Dermis microvascular lymphatic vessel endothelial cell (primary cell): Measurements from ENCODE around the gene HAT1. TPM values are rescaled to one million over a fixed set of nuclear protein-coding genes. Genes with fewer than 3 reads are reported as not detected.

Source experiments
- DNase-seq, 2 donors: peaks; one replicate each; pipeline versions ENCODE4 v3.0.0 to v3.0.0-alpha.2; 2010; ENCODE audit warnings: low read depth in 2 of 2
- total RNA-seq: library from RNA; depleted of rRNA; stranded (reverse); fragments of >200 nt; gene quantifications from 2 replicates; pipeline ENCODE4 v1.2.1, GENCODE V29; 2014

HAT1 gene
- total RNA-seq, 1 donor from 2014 or later, result 28.8 TPM

GRCh38 chr2:171919453-171919852 is 2.8 kb upstream of the HAT1 start:
- no peak for DNase-seq

GRCh38 chr2:171921970-171922229 is 361 bp upstream of the HAT1 start:
- DNase-seq, result no peak

GRCh38 chr2:171923206-171923605 is 945 bp downstream of the HAT1 start:
- DNase-seq, result peak in 1 of 2 donors; percentile 22

GRCh38 chr2:171924170-171924942 is 2.1 kb downstream of the HAT1 start:
- no peak for DNase-seq

GRCh38 chr2:171930385-171930784 is 8.1 kb downstream of the HAT1 start:
- DNase-seq, result no peak

- no peak for DNase-seq
Observed at GRCh38 chr2:171939058-171939742, 16.9 kb downstream of the HAT1 start.

GRCh38 chr2:171939743-171940071 is 17.4 kb downstream of the HAT1 start:
- DNase-seq, result no peak

- DNase-seq, result no peak
Observed at GRCh38 chr2:171941316-171941699, 19.0 kb downstream of the HAT1 start.

- DNase-seq, result no peak
Observed at GRCh38 chr2:171943869-171944268, 21.6 kb downstream of the HAT1 start.

GRCh38 chr2:171952276-171952675 is 30.0 kb downstream of the HAT1 start:
- no peak for DNase-seq

- no peak for DNase-seq
Observed at GRCh38 chr2:171952748-171953147, 30.5 kb downstream of the HAT1 start.

GRCh38 chr2:171956135-171956825 is 34.0 kb downstream of the HAT1 start:
- DNase-seq, result no peak

- DNase-seq, result peak in 1 of 2 donors; percentile 3
Observed at GRCh38 chr2:171957061-171957460, 34.8 kb downstream of the HAT1 start.

- DNase-seq, result no peak
Observed at GRCh38 chr2:171958475-171958874, 36.2 kb downstream of the HAT1 start.

- no peak for DNase-seq
Observed at GRCh38 chr2:171959998-171960397, 37.7 kb downstream of the HAT1 start.

- DNase-seq, result no peak
Observed at GRCh38 chr2:171960570-171960969, 38.3 kb downstream of the HAT1 start.

GRCh38 chr2:171963198-171963597 is 40.9 kb downstream of the HAT1 start:
- no peak for DNase-seq

GRCh38 chr2:171964308-171964707 is 42.0 kb downstream of the HAT1 start:
- DNase-seq, result no peak

- DNase-seq, result no peak
Observed at GRCh38 chr2:171965238-171965637, 43.0 kb downstream of the HAT1 start.

GRCh38 chr2:171965661-171966060 is 43.4 kb downstream of the HAT1 start:
- no peak for DNase-seq

GRCh38 chr2:171966235-171966634 is 44.0 kb downstream of the HAT1 start:
- no peak for DNase-seq

- DNase-seq, result no peak
Observed at GRCh38 chr2:171966688-171967087, 44.4 kb downstream of the HAT1 start.

GRCh38 chr2:171968509-171968908 is 46.2 kb downstream of the HAT1 start:
- DNase-seq, result no peak
